Effector memory CD4-positive, alpha-beta T cell (primary cell): Measurements from ENCODE around the gene CDR2.

Experiments
- DNase-seq, 3 donors: peaks; one replicate each; pipeline ENCODE4 v3.0.0-alpha.2; 2020
- H3K27ac ChIP-seq: 2 replicates; pipeline ENCODE4 v1.7.0; 2013; ENCODE audit warnings: mild to moderate bottlenecking, low read length, moderate library complexity; ENCODE audit not compliant: insufficient read depth, poor library complexity, severe bottlenecking
- H3K27me3 ChIP-seq: replicated peaks from 2 replicates; pipeline ENCODE4 v1.7.0; 2013; ENCODE audit warnings: mild to moderate bottlenecking, low read length; ENCODE audit not compliant: insufficient read depth, control insufficient read depth, poor library complexity, severe bottlenecking
- H3K36me3 ChIP-seq: 2 replicates; pipeline ENCODE4 v1.7.0; 2013; ENCODE audit warnings: mild to moderate bottlenecking, low read length, moderate library complexity; ENCODE audit not compliant: control insufficient read depth, insufficient read depth
- H3K4me1 ChIP-seq: 2 replicates; pipeline ENCODE4 v1.7.0; 2013; ENCODE audit warnings: low read length, mild to moderate bottlenecking; ENCODE audit not compliant: control insufficient read depth, insufficient read depth, poor library complexity, severe bottlenecking
- H3K4me3 ChIP-seq: 2 replicates; pipeline ENCODE4 v1.7.0; 2013; ENCODE audit warnings: low read length, low read depth, mild to moderate bottlenecking; ENCODE audit not compliant: insufficient read depth, poor library complexity, severe bottlenecking
- H3K9me3 ChIP-seq: 2 replicates; pipeline ENCODE4 v1.7.0; 2013; ENCODE audit warnings: mild to moderate bottlenecking, low read length, moderate library complexity; ENCODE audit not compliant: control insufficient read depth

Gene CDR2

DNA sequence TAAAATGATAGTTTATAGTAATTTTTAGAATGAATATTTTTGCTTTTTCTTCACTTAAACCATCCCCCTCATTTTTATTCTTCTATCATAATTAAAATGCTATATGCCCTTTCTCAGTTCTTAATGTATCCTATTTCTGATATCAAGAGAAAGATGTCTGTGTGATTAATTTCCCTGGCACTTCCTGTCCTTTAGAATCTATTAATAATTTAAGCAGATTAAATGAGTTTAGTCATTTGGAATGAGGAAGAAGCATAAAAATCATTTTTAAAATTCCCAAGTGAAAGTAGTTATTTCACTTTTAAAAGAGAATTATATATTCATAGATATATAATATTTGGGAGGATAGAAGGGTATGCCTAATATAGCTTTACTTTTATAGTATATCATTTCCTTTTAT lies 27.8 kb upstream of the CDR2 start:
- H3K9me3 ChIP-seq: no peaks in the 10 kb centered on the region
- no peak overlapping the region for H3K4me3 ChIP-seq
- no peaks in the 10 kb centered on the region for H3K4me1 ChIP-seq
- H3K27me3 ChIP-seq: no peaks in the 10 kb centered on the region
- DNase-seq: no peak
- no peaks in the 10 kb centered on the region for H3K36me3 ChIP-seq
- no peak overlapping the region for H3K27ac ChIP-seq

DNA sequence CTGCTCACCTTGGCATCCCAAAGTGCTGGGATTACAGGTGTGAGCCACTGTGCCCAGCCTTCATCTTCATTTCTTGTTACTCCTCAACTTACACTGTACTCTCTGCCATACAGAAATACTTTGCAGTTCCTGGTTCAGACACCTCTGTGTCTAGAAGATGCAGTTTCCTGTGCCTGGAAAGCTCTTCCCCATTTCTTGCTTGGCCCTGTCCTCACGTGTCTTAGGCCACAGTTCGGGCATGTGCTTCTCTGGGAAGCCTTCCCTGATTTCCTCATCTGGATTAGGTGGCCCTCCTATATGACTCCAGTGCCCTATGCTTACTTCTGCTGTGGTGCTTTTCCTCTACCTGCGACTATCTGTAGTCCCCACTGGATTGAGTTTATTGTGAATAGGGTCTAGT lies 26.5 kb upstream of the CDR2 start:
- DNase-seq: no peak
- H3K9me3 ChIP-seq: no peaks in the 10 kb centered on the region

DNA sequence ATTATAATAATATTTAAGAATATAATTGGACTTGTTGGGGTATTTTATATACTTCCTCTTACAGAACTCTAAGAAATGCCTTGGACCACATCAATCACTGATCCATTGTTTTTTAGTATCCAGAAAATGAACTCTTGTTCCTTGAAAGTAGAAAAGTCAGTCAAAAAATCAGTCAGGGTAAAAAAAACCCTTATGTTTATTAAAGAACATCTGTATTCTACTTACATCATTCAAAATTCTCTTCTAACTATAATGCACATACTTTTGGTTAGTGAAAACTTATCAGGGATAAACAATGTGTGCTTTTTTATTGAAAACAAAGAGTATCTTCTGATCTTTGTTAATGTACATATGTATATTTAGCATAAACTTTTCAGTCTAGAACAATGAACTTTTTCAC lies 23.5 kb upstream of the CDR2 start:
- Histone ChIP-seq H3K9me3 (no peaks in the 10 kb centered on the region), H3K4me1 (no peaks in the 10 kb centered on the region), H3K27ac (no peak overlapping the region), H3K27me3 (no peaks in the 10 kb centered on the region), H3K4me3 (no peak overlapping the region), H3K36me3 (no peaks in the 10 kb centered on the region)
- DNase-seq: no peak

More for the DNA sequence above, 26.5 kb upstream of the CDR2 start:
- Histone ChIP-seq H3K4me1 (no peaks in the 10 kb centered on the region), H3K36me3 (no peaks in the 10 kb centered on the region), H3K4me3 (no peak overlapping the region), H3K27ac (no peak overlapping the region), H3K27me3 (no peaks in the 10 kb centered on the region)

- Histone ChIP-seq H3K36me3 (no peaks in the 10 kb centered on the region), H3K27me3 (no peaks in the 10 kb centered on the region), H3K4me3 (no peak overlapping the region), H3K27ac (no peak overlapping the region), H3K4me1 (no peaks in the 10 kb centered on the region), H3K9me3 (no peaks in the 10 kb centered on the region)
- DNase-seq: no peak
These were observed 23.0 kb upstream of the CDR2 start for GRCh38 chr16:22397464-22397863.

DNA sequence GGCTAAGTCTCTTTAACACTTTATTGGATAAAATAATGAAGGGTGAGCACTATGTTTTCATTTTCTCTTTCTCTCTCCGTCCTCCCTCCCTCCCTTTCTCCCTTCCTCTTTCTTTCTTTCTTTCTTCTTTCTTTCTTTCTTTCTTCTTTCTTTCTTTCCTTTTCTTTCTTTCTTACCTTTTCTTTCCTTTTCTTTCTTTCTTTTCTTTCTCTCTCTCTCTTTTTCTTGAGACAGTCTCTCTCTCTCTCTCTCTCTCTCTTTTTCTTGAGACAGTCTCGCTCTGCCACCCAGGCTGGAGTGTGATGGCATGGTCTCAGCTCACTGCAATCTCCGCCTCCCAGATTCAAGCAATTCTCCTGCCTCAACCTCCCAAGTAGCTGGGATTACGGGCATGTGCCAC lies 21.5 kb upstream of the CDR2 start:
- DNase-seq: no peak
- no peak overlapping the region for H3K4me3 ChIP-seq
- H3K27ac ChIP-seq: no peak overlapping the region
- H3K36me3 ChIP-seq: no peaks in the 10 kb centered on the region
- no peaks in the 10 kb centered on the region for H3K27me3 ChIP-seq
- no peaks in the 10 kb centered on the region for H3K9me3 ChIP-seq
- H3K4me1 ChIP-seq: no peaks in the 10 kb centered on the region

- H3K27ac ChIP-seq: no peak overlapping the region
- no peak for DNase-seq
- H3K27me3 ChIP-seq: no peaks in the 10 kb centered on the region
- H3K4me1 ChIP-seq: no peaks in the 10 kb centered on the region
- no peak overlapping the region for H3K4me3 ChIP-seq
- H3K36me3 ChIP-seq: no peaks in the 10 kb centered on the region
- no peaks in the 10 kb centered on the region for H3K9me3 ChIP-seq
These were observed 19.7 kb upstream of the CDR2 start for GRCh38 chr16:22394121-22394520.

DNA sequence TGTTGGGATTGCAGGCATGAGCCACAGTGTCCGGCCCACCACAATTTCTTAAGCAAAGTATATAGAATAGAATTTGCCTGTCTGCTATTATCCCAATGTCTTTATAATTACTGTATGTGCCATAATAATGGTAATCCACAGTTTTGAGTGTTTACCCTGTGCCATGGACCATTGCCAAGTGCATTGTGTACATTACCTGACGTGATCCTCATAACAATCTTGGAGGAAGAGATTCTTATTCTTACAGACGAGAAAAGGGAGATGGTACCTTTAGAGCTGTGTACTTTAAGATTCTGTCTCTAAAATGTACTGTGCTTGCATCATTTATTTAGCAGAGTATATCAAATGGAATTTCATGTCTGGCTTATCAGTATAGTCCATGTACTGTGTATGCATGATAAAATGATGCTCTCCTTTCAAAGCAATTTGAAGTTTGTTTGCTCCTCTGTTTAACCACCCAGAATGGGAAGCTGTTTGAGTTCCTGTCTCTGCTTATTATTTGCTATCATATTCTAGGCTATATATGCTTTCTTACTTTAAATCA lies 13.8 kb upstream of the CDR2 start:
- no peaks in the 10 kb centered on the region for H3K27me3 ChIP-seq
- no peaks in the 10 kb centered on the region for H3K36me3 ChIP-seq
- H3K4me1 ChIP-seq: no peaks in the 10 kb centered on the region
- no peak overlapping the region for H3K4me3 ChIP-seq
- DNase-seq: no peak
- H3K27ac ChIP-seq: no peak overlapping the region
- no peaks in the 10 kb centered on the region for H3K9me3 ChIP-seq

- Histone ChIP-seq H3K4me1 (peaks cover 5% of the 10 kb centered on the region), H3K9me3 (no peaks in the 10 kb centered on the region), H3K36me3 (no peaks in the 10 kb centered on the region), H3K27ac (no peak overlapping the region), H3K27me3 (no peaks in the 10 kb centered on the region), H3K4me3 (no peak overlapping the region)
- no peak for DNase-seq
These were observed 12.6 kb upstream of the CDR2 start for GRCh38 chr16:22386976-22387375.

GRCh38 chr16:22385196-22385595 lies 10.8 kb upstream of the CDR2 start:
- H3K4me1 ChIP-seq: peaks cover 22% of the 10 kb centered on the region
- DNase-seq: no peak
- H3K9me3 ChIP-seq: no peaks in the 10 kb centered on the region
- H3K27me3 ChIP-seq: no peaks in the 10 kb centered on the region
- no peak overlapping the region for H3K27ac ChIP-seq
- H3K4me3 ChIP-seq: no peak overlapping the region
- H3K36me3 ChIP-seq: no peaks in the 10 kb centered on the region

GRCh38 chr16:22383827-22384226 lies 9.4 kb upstream of the CDR2 start:
- Histone ChIP-seq H3K9me3 (no peaks in the 10 kb centered on the region), H3K4me1 (peaks cover 25% of the 10 kb centered on the region), H3K27ac (no peak overlapping the region), H3K27me3 (no peaks in the 10 kb centered on the region), H3K36me3 (no peaks in the 10 kb centered on the region), H3K4me3 (no peak overlapping the region)
- no peak for DNase-seq

DNA sequence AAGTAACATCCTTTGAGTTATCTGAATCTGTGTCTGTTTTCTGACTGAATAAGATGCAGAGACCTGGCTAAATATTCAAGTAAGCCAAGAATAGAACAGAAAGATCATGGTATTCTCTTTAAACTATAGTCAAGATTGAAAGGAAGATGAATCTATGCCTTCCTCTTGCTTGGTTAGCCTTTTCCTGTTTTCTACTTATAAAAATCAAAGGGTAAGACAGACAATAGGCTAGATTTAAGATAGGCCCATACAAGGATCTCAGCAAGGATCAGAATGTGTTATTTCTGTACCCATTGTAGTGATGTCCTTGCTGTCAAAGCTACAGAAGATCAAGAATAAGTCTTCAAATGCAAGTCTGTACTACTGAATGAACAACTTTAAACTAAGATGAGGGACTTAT lies 7.0 kb upstream of the CDR2 start:
- no peaks in the 10 kb centered on the region for H3K27me3 ChIP-seq
- no peak overlapping the region for H3K4me3 ChIP-seq
- H3K4me1 ChIP-seq: peaks cover 25% of the 10 kb centered on the region
- H3K27ac ChIP-seq: peak overlapping the region; percentile 21
- no peak for DNase-seq
- H3K36me3 ChIP-seq: no peaks in the 10 kb centered on the region
- H3K9me3 ChIP-seq: no peaks in the 10 kb centered on the region
